ENCODE measurements around the gene TCF3.

TCF3 gene

GRCh38 chr19:1580957-1581356 is 71.5 kb downstream of the TCF3 start:
- no peak overlapping the region for H3K4me3 ChIP-seq (ENCODE audit: low read depth, low read length)
- no peak for TF ChIP-seq CTCF (IDR thresholded peaks at IDR 0.05; ENCODE audit: insufficient read depth, low read depth, low read length, missing control alignments)
- DNase-seq (ENCODE audit: low read depth) = no peak

GRCh38 chr19:1580382-1580781 is 72.0 kb downstream of the TCF3 start:
- no peak for TF ChIP-seq CTCF (IDR thresholded peaks at IDR 0.05; ENCODE audit: insufficient read depth, low read depth, low read length, missing control alignments)
- H3K4me3 ChIP-seq (ENCODE audit: low read depth, low read length) = no peak overlapping the region
- no peak for DNase-seq (ENCODE audit: low read depth)

- no peak overlapping the region for H3K4me3 ChIP-seq (ENCODE audit: low read depth, low read length)
- no peak for DNase-seq (ENCODE audit: low read depth)
- no peak for TF ChIP-seq CTCF (IDR thresholded peaks at IDR 0.05; ENCODE audit: insufficient read depth, low read depth, low read length, missing control alignments)
Measured at GRCh38 chr19:1579222-1579621, 73.2 kb downstream of the TCF3 start.

- DNase-seq (ENCODE audit: low read depth) = no peak
- no peak overlapping the region for H3K4me3 ChIP-seq (ENCODE audit: low read depth, low read length)
- no peak for TF ChIP-seq CTCF (IDR thresholded peaks at IDR 0.05; ENCODE audit: insufficient read depth, low read depth, low read length, missing control alignments)
Measured at GRCh38 chr19:1577929-1578618, 74.3 kb downstream of the TCF3 start.

GRCh38 chr19:1577090-1577928 is 75.1 kb downstream of the TCF3 start:
- H3K4me3 ChIP-seq (ENCODE audit: low read depth, low read length) = no peak overlapping the region
- no peak for TF ChIP-seq CTCF (IDR thresholded peaks at IDR 0.05; ENCODE audit: insufficient read depth, low read depth, low read length, missing control alignments)
- DNase-seq (ENCODE audit: low read depth) = no peak

GRCh38 chr19:1576242-1577089 is 75.9 kb downstream of the TCF3 start:
- no peak for DNase-seq (ENCODE audit: low read depth)
- no peak overlapping the region for H3K4me3 ChIP-seq (ENCODE audit: low read depth, low read length)
- no peak for TF ChIP-seq CTCF (IDR thresholded peaks at IDR 0.05; ENCODE audit: insufficient read depth, low read depth, low read length, missing control alignments)
